Esophagus muscularis mucosa (tissue), 4 donors: ENCODE data around the gene KRT13. TPM values are rescaled to one million over a fixed set of nuclear protein-coding genes. Genes with fewer than 3 reads are reported as not detected.

ENCODE experiments used
- DNase-seq: peaks from one replicate; pipeline ENCODE4 v3.0.0-alpha.2; 2017; ENCODE audit errors: extremely low spot score
- H3K27ac ChIP-seq, 4 donors: fragments of 200-600 bp; sonication (generic); replicated peaks in 1 of 4; 1 replicate in 3 of 4; 2 replicates in 1 of 4; pipeline ENCODE4 v1.5.1; 2016 to 2019; ENCODE audit warnings: mild to moderate bottlenecking in 1 of 4
- H3K27me3 ChIP-seq, 4 donors: fragments of 200-600 bp; sonication (generic); one replicate each; pipeline versions ENCODE4 v1.5.1 to v1.6.0; 2016 to 2019
- H3K36me3 ChIP-seq, 4 donors: fragments of 200-600 bp; sonication (generic); one replicate each; pipeline ENCODE4 v1.5.1; 2016 to 2019
- H3K4me1 ChIP-seq, 4 donors: fragments of 200-600 bp; sonication (generic); one replicate each; pipeline ENCODE4 v1.5.1; 2016 to 2019
- H3K4me3 ChIP-seq, 4 donors: fragments of 200-600 bp; sonication (generic); 1 replicate in 2 of 4; 2 replicates in 2 of 4; pipeline ENCODE4 v1.5.1; 2016 to 2019; ENCODE audit warnings: mild to moderate bottlenecking in 4 of 4, moderate library complexity in 1 of 4
- H3K9me3 ChIP-seq, 4 donors: fragments of 200-600 bp; sonication (generic); 1 replicate in 3 of 4; 2 replicates in 1 of 4; pipeline ENCODE4 v1.5.1; 2016 to 2019
- EP300 ChIP-seq: sonication (generic); formaldehyde crosslinking; IDR thresholded peaks from one replicate; pipeline ENCODE4 v1.6.1; 2017; ENCODE audit warnings: antibody characterized with exemption
- POLR2A ChIP-seq: fragments of 450-650 bp; IDR thresholded peaks from one replicate; pipeline ENCODE4 v1.6.1; 2017; ENCODE audit warnings: antibody characterized with exemption, moderate library complexity, mild to moderate bottlenecking, low read depth
- POLR2AphosphoS5 ChIP-seq, 2 donors: sonication (generic); formaldehyde crosslinking; IDR thresholded peaks; one replicate each; pipeline ENCODE4 v1.6.1; 2017; ENCODE audit warnings: antibody characterized with exemption in 2 of 2
- WGBS: methylation state at CpG from one replicate; pipeline ENCODE4 v1.1.5; 2018; 5-methylcytosine and 5-hydroxymethylcytosine counted together
- intact Hi-C: fragments of 100-400 bp; cut with DNase I; formaldehyde crosslinking; loops from one replicate; pipeline ENCODE4 v1.15.1; 2023
- total RNA-seq, 4 donors: library from RNA; depleted of rRNA; stranded (reverse); fragments of >200 nt; gene quantifications; one replicate each; pipeline versions ENCODE4 v1.1.0 to v1.2.1, GENCODE V29; 2016
- TF ChIP-seq, protein P1 (sequence below), 3 experiments: fragments of 200-600 bp in 2 of 3; fragments of 450-650 bp in 1 of 3; sonication (generic) in 2 of 3; IDR thresholded peaks; one replicate each; pipeline ENCODE4 v1.5.1; 2017 to 2019; ENCODE audit warnings: antibody characterized with exemption in 3 of 3, mild to moderate bottlenecking in 2 of 3, moderate library complexity in 1 of 3

The KRT13 gene
- total RNA-seq, 4 donors from 2014 or later, result 0.39 to 23.3 (median 0.52) TPM; not detected in 1

GRCh38 chr17:41492771-41493170 is 12.6 kb downstream of the KRT13 start:
- WGBS, result 18% methylated on average over 3 of the region's 4 CpGs
- intact Hi-C loops, result no loop called here

GRCh38 chr17:41492351-41492750 is 13.1 kb downstream of the KRT13 start:
- Histone ChIP-seq H3K4me1 (peaks cover 3 to 24% (median 10%) of the 10 kb centered on the region in 4 donors), H3K9me3 (no peaks in the 10 kb centered on the region), H3K27me3 (no peaks in the 10 kb centered on the region), H3K36me3 (no peaks in the 10 kb centered on the region), H3K4me3 (no peak overlapping the region), H3K27ac (no peak overlapping the region)
- 65% methylated on average over 6 of the region's 6 CpGs for WGBS
- TF ChIP-seq EP300 (no peak), POLR2A (no peak), POLR2AphosphoS5 (IDR thresholded peaks at IDR 0.05) (no peak)
- TF ChIP-seq, protein P1, sequence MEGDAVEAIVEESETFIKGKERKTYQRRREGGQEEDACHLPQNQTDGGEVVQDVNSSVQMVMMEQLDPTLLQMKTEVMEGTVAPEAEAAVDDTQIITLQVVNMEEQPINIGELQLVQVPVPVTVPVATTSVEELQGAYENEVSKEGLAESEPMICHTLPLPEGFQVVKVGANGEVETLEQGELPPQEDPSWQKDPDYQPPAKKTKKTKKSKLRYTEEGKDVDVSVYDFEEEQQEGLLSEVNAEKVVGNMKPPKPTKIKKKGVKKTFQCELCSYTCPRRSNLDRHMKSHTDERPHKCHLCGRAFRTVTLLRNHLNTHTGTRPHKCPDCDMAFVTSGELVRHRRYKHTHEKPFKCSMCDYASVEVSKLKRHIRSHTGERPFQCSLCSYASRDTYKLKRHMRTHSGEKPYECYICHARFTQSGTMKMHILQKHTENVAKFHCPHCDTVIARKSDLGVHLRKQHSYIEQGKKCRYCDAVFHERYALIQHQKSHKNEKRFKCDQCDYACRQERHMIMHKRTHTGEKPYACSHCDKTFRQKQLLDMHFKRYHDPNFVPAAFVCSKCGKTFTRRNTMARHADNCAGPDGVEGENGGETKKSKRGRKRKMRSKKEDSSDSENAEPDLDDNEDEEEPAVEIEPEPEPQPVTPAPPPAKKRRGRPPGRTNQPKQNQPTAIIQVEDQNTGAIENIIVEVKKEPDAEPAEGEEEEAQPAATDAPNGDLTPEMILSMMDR (IDR thresholded peaks at IDR 0.05), result no peak
- no peak for DNase-seq
- intact Hi-C loops, result no loop called here

More at GRCh38 chr17:41492771-41493170, 12.6 kb downstream of the KRT13 start:
- Histone ChIP-seq H3K27ac (no peak overlapping the region), H3K27me3 (peaks cover 0 to 2% (median 0%) of the 10 kb centered on the region in 4 donors), H3K4me3 (no peak overlapping the region), H3K4me1 (peaks cover 3 to 24% (median 10%) of the 10 kb centered on the region in 4 donors), H3K9me3 (no peaks in the 10 kb centered on the region), H3K36me3 (no peaks in the 10 kb centered on the region)
- TF ChIP-seq EP300 (no peak), POLR2AphosphoS5 (IDR thresholded peaks at IDR 0.05) (no peak)
- TF ChIP-seq, protein P1 (IDR thresholded peaks at IDR 0.05), result no peak
- DNase-seq, result no peak

DNA sequence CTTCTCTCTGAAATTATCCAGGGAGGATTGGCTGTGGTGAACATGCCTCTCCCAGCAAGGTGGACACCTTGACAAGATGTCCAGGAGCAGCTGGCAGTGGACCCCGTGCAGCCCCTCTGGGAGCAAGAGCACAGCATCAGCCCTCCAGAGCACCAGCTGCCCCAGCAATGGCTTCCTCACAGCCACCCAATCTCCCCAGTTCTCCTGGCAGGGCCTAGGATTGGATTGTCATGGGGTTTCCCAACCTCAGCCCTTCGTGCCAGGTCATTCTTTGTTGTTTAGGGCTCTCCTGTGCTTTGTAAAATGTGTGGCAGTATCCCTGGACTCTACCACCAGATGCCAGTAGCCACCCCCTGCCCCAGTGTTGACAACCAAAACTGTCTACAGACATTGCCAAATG is 13.9 kb downstream of the KRT13 start:
- Histone ChIP-seq H3K27ac (no peak overlapping the region), H3K27me3 (peaks cover 0 to 7% (median 0%) of the 10 kb centered on the region in 4 donors), H3K36me3 (no peaks in the 10 kb centered on the region), H3K4me3 (no peak overlapping the region), H3K4me1 (peaks cover 3 to 16% (median 10%) of the 10 kb centered on the region in 4 donors), H3K9me3 (no peaks in the 10 kb centered on the region)
- no peak for DNase-seq
- WGBS, result 88% methylated on average over 1 of the region's 2 CpGs
- intact Hi-C loops, result no loop called here
- no peak for TF ChIP-seq POLR2AphosphoS5 (IDR thresholded peaks at IDR 0.05)
- no peak for TF ChIP-seq POLR2A
- TF ChIP-seq, protein P1 (IDR thresholded peaks at IDR 0.05), result no peak
- TF ChIP-seq EP300, result no peak

GRCh38 chr17:41490000-41490990 is 15.1 kb downstream of the KRT13 start:
- DNase-seq, result no peak
- no peak overlapping the region for H3K4me3 ChIP-seq
- H3K36me3 ChIP-seq, result no peaks in the 10 kb centered on the region
- peaks cover 3 to 15% (median 10%) of the 10 kb centered on the region in 4 donors for H3K4me1 ChIP-seq
- TF ChIP-seq EP300, result no peak
- no peaks in the 10 kb centered on the region for H3K9me3 ChIP-seq
- 88% methylated on average over 10 of the region's 10 CpGs for WGBS
- peaks cover 0 to 7% (median 0%) of the 10 kb centered on the region in 4 donors for H3K27me3 ChIP-seq
- H3K27ac ChIP-seq, result no peak overlapping the region
- intact Hi-C loops, result no loop called here

- peaks cover 3 to 13% (median 10%) of the 10 kb centered on the region in 4 donors for H3K4me1 ChIP-seq
- no CpG with 5 or more reads among the region's 12 CpGs for WGBS
- no peak within 1 kb of the TSS for H3K4me3 ChIP-seq
- intact Hi-C loops, result no loop called here
- DNase-seq, result no peak
- H3K27ac ChIP-seq, result no peak within 1 kb of the TSS
- no peaks in the 10 kb centered on the region for H3K36me3 ChIP-seq
- H3K27me3 ChIP-seq, result peaks cover 0 to 7% (median 0%) of the 10 kb centered on the region in 4 donors
- H3K9me3 ChIP-seq, result no peaks in the 10 kb centered on the region
- TF ChIP-seq POLR2A, result no peak
- TF ChIP-seq, protein P1 (IDR thresholded peaks at IDR 0.05), result no peak
- TF ChIP-seq EP300, result no peak
- TF ChIP-seq POLR2AphosphoS5 (IDR thresholded peaks at IDR 0.05), result no peak
These were observed 15.9 kb downstream of the KRT13 start, which contains the start of gene KRT36 for GRCh38 chr17:41489531-41489930. TSS of gene KRT36 (minus strand) at chr17:41489910. CDS start at chr17:41489864, 46 bp downstream.
